Psoas muscle (tissue), 8 donors: ENCODE results near the gene VSNL1. TPM values are rescaled to one million over a fixed set of nuclear protein-coding genes. Genes with fewer than 3 reads are reported as not detected.
A peak's percentile ranks its signal among the peaks of the same experiment; 100 is the strongest.

Source experiments
- ATAC-seq, 4 donors: fragments of 200-7000 bp; cut with Tn5 transposase; one replicate each; pipeline ENCODE4 v1.9.1; 2020; ENCODE audit warnings: moderate library complexity in 3 of 4, mild to moderate bottlenecking in 2 of 4
- DNase-seq, 2 donors: peaks; one replicate each; pipeline ENCODE4 v3.0.0-alpha.2; 2020
- H3K27ac ChIP-seq: fragments of 200-600 bp; one replicate; pipeline ENCODE4 v1.8.0; 2022
- H3K27me3 ChIP-seq, 3 donors: fragments of 200-600 bp in 1 of 3; one replicate each; pipeline versions ENCODE4 v1.6.1 to v1.8.0; 2013 to 2022; ENCODE audit warnings: low read length in 2 of 3, mild to moderate bottlenecking in 2 of 3, moderate library complexity in 1 of 3; ENCODE audit not compliant: insufficient read depth in 3 of 3
- H3K36me3 ChIP-seq, 2 donors: fragments of 200-600 bp in 1 of 2; one replicate each; pipeline versions ENCODE4 v1.6.1 to v1.8.0; 2013 to 2022; ENCODE audit warnings: low read depth in 1 of 2, mild to moderate bottlenecking in 1 of 2, moderate library complexity in 1 of 2; ENCODE audit not compliant: insufficient read depth in 1 of 2
- H3K4me1 ChIP-seq: fragments of 200-600 bp; one replicate; pipeline ENCODE4 v1.8.0; 2022
- H3K4me3 ChIP-seq: fragments of 200-600 bp; one replicate; pipeline ENCODE4 v1.8.0; 2022; ENCODE audit warnings: mild to moderate bottlenecking
- H3K9me3 ChIP-seq: fragments of 200-600 bp; one replicate; pipeline ENCODE4 v1.8.0; 2022
- CTCF ChIP-seq: fragments of 200-600 bp; IDR thresholded peaks from one replicate; pipeline ENCODE4 v1.8.0; 2022; ENCODE audit warnings: antibody characterized with exemption
- WGBS, 3 donors: extraction: QIAGEN DNeasy Blood & Tissue Kit; methylation state at CpG; one replicate each; pipeline versions ENCODE4 v1.1.6 to v1.1.7; 2013; 5-methylcytosine and 5-hydroxymethylcytosine counted together
- intact Hi-C, 2 donors: fragments of 100-400 bp; cut with DNase I; formaldehyde crosslinking; loops; one replicate each; pipeline versions ENCODE4 v1.11.0 to v1.14.2; 2022
- long read RNA-seq, 2 donors: library from polyadenylated mRNA; unstranded; transcript quantifications; one replicate each; pipeline ENCODE4 v2.0.0, GENCODE V29; 2021
- polyA plus RNA-seq, 3 donors: library from polyadenylated mRNA; stranded (reverse); fragments of 200-250 nt; gene quantifications; one replicate each; pipeline ENCODE4 v1.2.3, GENCODE V29; 2013
- total RNA-seq, 4 donors: library from RNA; stranded (reverse); fragmentation: NEBNext Ultra II Directional in 2 of 4; extraction: Animal tissue kit (Norgen Biotek cat#: 25700) in 2 of 4; gene quantifications; one replicate each; pipeline versions ENCODE4 v1.2.1 to v1.2.4, GENCODE V29; 2021 to 2023
- donor health status: healthy with polysubstance abuse.
- donor health status: DM: no; HTN: no; CAD: no; lungs with moderate emphysema.
- donor health status: Bipolar disorder and iron deficiency.
- donor health status: healthy.
- donor health status: DM: yes; HTN: yes; CAD: no.
- donor health status: DM: no; HTN: no; CAD: no.
- donor health status: DM: no; HTN: no; CAD: no.
- donor health status: DM: yes; HTN: yes; CAD: no.

Gene VSNL1
- total RNA-seq = under 1 TPM in 2 of 4 donors, not detected in 2; 0.12 to 0.27 TPM
- polyA plus RNA-seq = under 1 TPM in 2 of 3 donors, not detected in 1; 0.05 to 0.52 TPM
- long read RNA-seq, donor 1 = 0 reads
- long read RNA-seq, donor 2 = 0 reads

DNA sequence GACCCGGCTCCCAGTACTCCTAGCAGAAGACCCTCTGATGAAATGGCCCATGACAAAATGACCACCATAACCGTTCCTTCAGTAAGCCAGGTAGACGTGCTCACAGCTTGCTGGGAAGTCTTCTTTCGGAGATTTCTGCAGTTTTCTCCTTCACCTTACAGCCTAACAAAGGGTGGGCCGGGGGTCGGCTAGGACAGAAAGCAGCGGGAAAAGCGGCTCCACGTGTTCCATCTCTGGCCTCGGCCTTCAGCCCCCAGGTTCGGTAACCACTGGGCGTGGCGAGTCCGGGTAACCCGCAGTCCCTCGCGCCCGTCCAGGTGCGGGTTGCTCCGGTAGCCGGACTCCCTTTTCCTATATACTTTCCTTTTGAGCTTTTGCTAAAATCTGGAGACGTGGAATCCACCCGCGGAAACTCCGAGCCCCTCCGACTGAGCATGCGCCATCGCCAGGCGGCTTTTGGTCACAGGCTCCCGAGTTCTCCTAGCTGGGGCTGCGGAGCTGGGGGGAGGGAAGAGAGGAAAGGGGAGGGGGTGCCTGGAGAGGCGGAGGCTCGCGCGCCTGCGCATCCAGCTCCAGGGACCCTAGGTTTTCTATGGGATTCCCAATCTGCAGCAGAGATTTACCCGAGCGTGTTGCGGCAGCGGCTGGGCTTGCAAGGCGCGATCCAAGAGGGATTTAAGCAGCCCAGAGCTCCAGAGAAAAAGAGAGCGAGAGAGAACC lies at the start of gene VSNL1:
TSS of gene VSNL1 (plus strand) at position 604 of the 720 bp plus-strand sequence. CDS start 51,379 bp downstream, outside the sequence.
- H3K9me3 ChIP-seq = no peaks in the 10 kb centered on the region
- H3K36me3 ChIP-seq = no peaks in the 10 kb centered on the region
- peak within 1 kb of the TSS; percentile 66 for H3K27ac ChIP-seq
- 1% methylated on average over 43 of the region's 43 CpGs for WGBS, 3 donors
- no peaks in the 10 kb centered on the region for H3K4me1 ChIP-seq
- peak; percentile 63 to 88 for DNase-seq
- H3K27me3 ChIP-seq = peaks cover 0 to 7% (median 7%) of the 10 kb centered on the region in 3 donors
- intact Hi-C loops = loop anchor here in 1 of 2 donors (5.0 kb wide), 1 partner anchor 33 kb away; no protein-coding TSS in a partner anchor
- no peak for TF ChIP-seq CTCF
- peak within 1 kb of the TSS; percentile 68 for H3K4me3 ChIP-seq
- peak; percentile 64 to 81 (median 70) for ATAC-seq

DNA sequence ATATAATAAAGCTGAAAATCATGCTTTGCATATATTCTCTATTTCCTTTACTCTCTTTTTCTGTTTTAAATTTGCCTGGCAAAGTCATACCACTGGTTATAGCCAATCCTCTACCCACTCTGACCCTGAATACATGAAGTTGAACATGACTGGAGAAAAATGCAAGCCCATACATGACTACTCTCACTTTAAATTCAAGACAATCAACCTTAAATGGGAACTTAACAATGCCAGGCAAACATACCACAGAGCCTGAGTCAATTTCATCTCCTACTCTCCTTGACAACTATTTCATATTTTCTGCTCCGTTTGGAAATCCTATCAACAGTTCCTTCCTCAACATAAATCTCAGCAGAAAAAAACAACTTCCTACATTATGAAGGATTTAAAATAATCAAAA lies 44.9 kb upstream of the VSNL1 start:
- Histone ChIP-seq H3K27ac (no peak overlapping the region), H3K9me3 (no peaks in the 10 kb centered on the region), H3K4me1 (no peaks in the 10 kb centered on the region), H3K4me3 (no peak overlapping the region), H3K27me3 (no peaks in the 10 kb centered on the region), H3K36me3 (no peaks in the 10 kb centered on the region)
- intact Hi-C loops = no loop called here
- WGBS, 3 donors = 47 to 62% (median 57%) methylated on average over 1 of the region's 1 CpG
- ATAC-seq = no peak
- DNase-seq = no peak
- TF ChIP-seq CTCF = no peak

DNA sequence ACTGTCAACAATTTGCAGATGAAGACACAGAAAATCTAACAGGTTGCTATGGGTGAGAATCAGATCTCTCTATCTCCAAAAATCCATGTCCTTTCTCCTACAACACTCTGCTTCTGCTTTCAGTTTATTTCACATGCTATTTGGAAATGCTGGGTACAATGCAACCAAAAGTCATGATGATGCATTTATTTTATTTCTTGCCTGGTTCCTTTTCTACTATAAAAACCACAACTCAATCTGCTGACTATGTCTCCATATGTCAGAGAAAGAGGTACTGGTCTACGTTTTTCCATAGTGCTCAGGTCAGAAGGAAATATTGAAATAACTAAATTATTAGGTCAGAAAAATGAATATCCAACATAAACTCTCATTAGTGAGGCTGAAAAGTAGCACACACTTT lies 42.8 kb upstream of the VSNL1 start:
- intact Hi-C loops = no loop called here
- DNase-seq (no peak), ATAC-seq (no peak)
- no peaks in the 10 kb centered on the region for H3K27me3 ChIP-seq
- no peak overlapping the region for H3K27ac ChIP-seq
- TF ChIP-seq CTCF = no peak
- H3K4me1 ChIP-seq = no peaks in the 10 kb centered on the region
- H3K9me3 ChIP-seq = no peaks in the 10 kb centered on the region
- 48 to 60% (median 54%) methylated on average over 1 of the region's 1 CpG for WGBS, 3 donors
- H3K4me3 ChIP-seq = no peak overlapping the region
- H3K36me3 ChIP-seq = no peaks in the 10 kb centered on the region

DNA sequence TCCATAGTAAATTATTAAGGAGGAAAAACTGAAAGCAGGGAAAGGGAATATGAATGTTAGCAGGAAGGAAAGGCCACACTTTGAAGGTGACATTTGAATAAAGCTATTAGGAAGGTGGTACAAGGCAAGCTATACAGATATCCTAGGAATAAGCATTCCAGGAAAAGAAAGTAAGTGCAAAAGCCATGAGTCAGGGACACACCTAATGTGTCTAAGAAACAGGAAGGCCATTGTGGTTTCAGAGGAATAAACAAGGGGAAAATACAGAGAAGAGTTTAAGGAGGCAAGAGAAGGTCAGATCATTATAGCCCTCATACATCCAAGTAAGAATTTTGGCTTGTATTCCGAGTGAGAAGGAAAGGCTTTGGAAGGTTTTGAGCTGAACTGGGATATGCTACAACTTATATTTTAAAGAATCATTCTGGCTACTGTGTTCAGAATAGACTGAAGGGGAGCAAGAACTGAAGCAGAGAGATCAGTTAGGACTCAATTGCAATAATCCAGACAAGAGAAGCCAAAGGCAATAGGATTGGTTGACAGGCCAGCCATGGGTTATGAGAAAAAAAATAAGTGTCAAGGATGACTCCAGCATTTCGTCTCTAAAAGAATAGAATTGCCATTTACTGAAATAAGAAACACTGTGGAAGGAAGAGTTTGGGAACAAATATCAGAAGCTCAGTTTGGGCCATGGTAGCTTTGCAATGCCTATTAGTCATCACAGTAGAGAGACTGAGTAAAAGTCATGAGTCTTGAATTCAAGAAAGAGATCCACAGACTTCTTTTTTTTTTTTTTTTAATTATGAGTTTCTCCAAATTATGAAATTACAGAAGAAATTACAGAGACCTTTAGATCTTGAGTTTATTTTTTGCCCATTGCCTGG lies 33.5 kb upstream of the VSNL1 start:
- no peak overlapping the region for H3K4me3 ChIP-seq
- intact Hi-C loops = loop anchor here in 1 of 2 donors (5.0 kb wide), 1 partner anchor 35 kb away; the partner anchor contains the start of gene VSNL1
- no peak for TF ChIP-seq CTCF
- H3K27ac ChIP-seq = no peak overlapping the region
- no peaks in the 10 kb centered on the region for H3K4me1 ChIP-seq
- peaks cover 0 to 2% (median 0%) of the 10 kb centered on the region in 3 donors for H3K27me3 ChIP-seq
- H3K9me3 ChIP-seq = no peaks in the 10 kb centered on the region
- DNase-seq (no peak), ATAC-seq (no peak)
- WGBS, 3 donors = 61 to 75% (median 67%) methylated on average over 2 of the region's 2 CpGs
- H3K36me3 ChIP-seq = no peaks in the 10 kb centered on the region
